Activated naive CD4-positive, alpha-beta T cell treated with anti-CD3 and anti-CD28 coated beads, Interleukin-2, amount 50 U/mL, for 24 hours (primary cell): ENCODE results near the gene LYRM1.
A peak's percentile ranks its signal among the peaks of the same experiment; 100 is the strongest.
"Not testable (repeated sequence)": the region's sequence is repeated elsewhere in the genome, so short reads cannot be mapped to it uniquely, and the experiment has no call there.

Experiments used
- H3K27ac Mint-ChIP-seq: one replicate; pipeline ENCODE4 v1.8.0; 2021; ENCODE audit warnings: mild to moderate bottlenecking, mixed read lengths
- H3K27me3 Mint-ChIP-seq: one replicate; pipeline ENCODE4 v1.8.0; 2021; ENCODE audit warnings: mixed read lengths
- H3K36me3 Mint-ChIP-seq: one replicate; pipeline ENCODE4 v1.8.0; 2021; ENCODE audit warnings: mixed read lengths
- H3K4me1 Mint-ChIP-seq: one replicate; pipeline ENCODE4 v1.8.0; 2021; ENCODE audit warnings: mixed read lengths
- H3K4me3 Mint-ChIP-seq: one replicate; pipeline ENCODE4 v1.8.0; 2021; ENCODE audit warnings: mild to moderate bottlenecking, mixed read lengths
- H3K9me3 Mint-ChIP-seq: one replicate; pipeline ENCODE4 v1.8.0; 2021; ENCODE audit warnings: mixed read lengths

Gene LYRM1

GRCh38 chr16:20905576-20905975 is 5.0 kb downstream of the LYRM1 start:
- Mint-ChIP-seq H3K4me1 (peaks cover 65% of the 10 kb centered on the region), H3K36me3 (peaks cover 3% of the 10 kb centered on the region), H3K27me3 (no peaks in the 10 kb centered on the region), H3K4me3 (no peak overlapping the region), H3K27ac (no peak overlapping the region), H3K9me3 (no peaks in the 10 kb centered on the region)

- Mint-ChIP-seq H3K27me3 (no peaks in the 10 kb centered on the region), H3K9me3 (no peaks in the 10 kb centered on the region), H3K4me1 (peaks cover 66% of the 10 kb centered on the region), H3K27ac (no peak overlapping the region), H3K36me3 (peaks cover 3% of the 10 kb centered on the region), H3K4me3 (no peak overlapping the region)
Observed at GRCh38 chr16:20906341-20907255, 6.0 kb downstream of the LYRM1 start.

GRCh38 chr16:20910781-20911321 is 10.3 kb downstream of the LYRM1 start:
- H3K36me3 Mint-ChIP-seq: no peaks in the 10 kb centered on the region
- H3K27me3 Mint-ChIP-seq: no peaks in the 10 kb centered on the region
- H3K4me3 Mint-ChIP-seq: no peak overlapping the region
- peaks cover 29% of the 10 kb centered on the region for H3K4me1 Mint-ChIP-seq
- no peak overlapping the region for H3K27ac Mint-ChIP-seq
- H3K9me3 Mint-ChIP-seq: no peaks in the 10 kb centered on the region

GRCh38 chr16:20911361-20911760 is 10.8 kb downstream of the LYRM1 start:
- Mint-ChIP-seq H3K36me3 (peaks cover 2% of the 10 kb centered on the region), H3K4me3 (no peak overlapping the region), H3K4me1 (peaks cover 26% of the 10 kb centered on the region), H3K27me3 (no peaks in the 10 kb centered on the region), H3K9me3 (no peaks in the 10 kb centered on the region), H3K27ac (no peak overlapping the region)

GRCh38 chr16:20916289-20916688 is 15.7 kb downstream of the LYRM1 start:
- Mint-ChIP-seq H3K4me1 (peaks cover 2% of the 10 kb centered on the region), H3K4me3 (no peak overlapping the region), H3K36me3 (peaks cover 12% of the 10 kb centered on the region), H3K27ac (no peak overlapping the region), H3K27me3 (no peaks in the 10 kb centered on the region), H3K9me3 (no peaks in the 10 kb centered on the region)

- Mint-ChIP-seq H3K4me3 (no peak overlapping the region), H3K4me1 (no peaks in the 10 kb centered on the region), H3K36me3 (peaks cover 12% of the 10 kb centered on the region), H3K27ac (no peak overlapping the region), H3K27me3 (no peaks in the 10 kb centered on the region), H3K9me3 (no peaks in the 10 kb centered on the region)
Observed at GRCh38 chr16:20916942-20917341, 16.4 kb downstream of the LYRM1 start.

GRCh38 chr16:20918486-20919239 is 18.1 kb downstream of the LYRM1 start:
- H3K36me3 Mint-ChIP-seq: peaks cover 15% of the 10 kb centered on the region
- peaks cover 3% of the 10 kb centered on the region for H3K4me1 Mint-ChIP-seq
- no peaks in the 10 kb centered on the region for H3K27me3 Mint-ChIP-seq
- H3K27ac Mint-ChIP-seq: no peak overlapping the region
- no peaks in the 10 kb centered on the region for H3K9me3 Mint-ChIP-seq
- no peak overlapping the region for H3K4me3 Mint-ChIP-seq

GRCh38 chr16:20920091-20920490 is 19.5 kb downstream of the LYRM1 start:
- H3K27me3 Mint-ChIP-seq: no peaks in the 10 kb centered on the region
- no peak overlapping the region for H3K27ac Mint-ChIP-seq
- H3K4me1 Mint-ChIP-seq: peaks cover 3% of the 10 kb centered on the region
- H3K36me3 Mint-ChIP-seq: peaks cover 15% of the 10 kb centered on the region
- H3K4me3 Mint-ChIP-seq: no peak overlapping the region
- no peaks in the 10 kb centered on the region for H3K9me3 Mint-ChIP-seq

- H3K36me3 Mint-ChIP-seq: peaks cover 15% of the 10 kb centered on the region
- H3K4me1 Mint-ChIP-seq: peaks cover 3% of the 10 kb centered on the region
- no peaks in the 10 kb centered on the region for H3K27me3 Mint-ChIP-seq
- no peak overlapping the region for H3K4me3 Mint-ChIP-seq
- no peaks in the 10 kb centered on the region for H3K9me3 Mint-ChIP-seq
- no peak overlapping the region for H3K27ac Mint-ChIP-seq
Observed at GRCh38 chr16:20920799-20921198, 20.2 kb downstream of the LYRM1 start.

- Mint-ChIP-seq H3K4me3 (no peak overlapping the region), H3K4me1 (peaks cover 3% of the 10 kb centered on the region), H3K36me3 (peaks cover 15% of the 10 kb centered on the region), H3K9me3 (no peaks in the 10 kb centered on the region), H3K27ac (no peak overlapping the region), H3K27me3 (no peaks in the 10 kb centered on the region)
Observed at GRCh38 chr16:20923876-20924275, 23.3 kb downstream of the LYRM1 start.

- Mint-ChIP-seq H3K4me1 (peaks cover 3% of the 10 kb centered on the region), H3K36me3 (peaks cover 11% of the 10 kb centered on the region), H3K9me3 (no peaks in the 10 kb centered on the region), H3K4me3 (no peak overlapping the region), H3K27me3 (no peaks in the 10 kb centered on the region), H3K27ac (no peak overlapping the region)
Observed at GRCh38 chr16:20925751-20926150, 25.2 kb downstream of the LYRM1 start.

- Mint-ChIP-seq H3K36me3 (peaks cover 8% of the 10 kb centered on the region), H3K9me3 (no peaks in the 10 kb centered on the region), H3K27ac (no peak overlapping the region)
Observed at GRCh38 chr16:20928774-20929411, 28.3 kb downstream of the LYRM1 start.

GRCh38 chr16:20929676-20930364 is 29.2 kb downstream of the LYRM1 start:
- not testable (repeated sequence) for H3K27me3 Mint-ChIP-seq, H3K36me3 Mint-ChIP-seq, H3K4me3 Mint-ChIP-seq, H3K9me3 Mint-ChIP-seq, H3K4me1 Mint-ChIP-seq, H3K27ac Mint-ChIP-seq

More at GRCh38 chr16:20928774-20929411, 28.3 kb downstream of the LYRM1 start:
- Mint-ChIP-seq H3K4me1 (no peaks in the 10 kb centered on the region), H3K4me3 (no peak overlapping the region), H3K27me3 (no peaks in the 10 kb centered on the region)

GRCh38 chr16:20930365-20930690 is 29.8 kb downstream of the LYRM1 start:
- H3K4me1 Mint-ChIP-seq: no peaks in the 10 kb centered on the region
- H3K27me3 Mint-ChIP-seq: no peaks in the 10 kb centered on the region
- H3K27ac Mint-ChIP-seq: no peak overlapping the region
- no peak overlapping the region for H3K4me3 Mint-ChIP-seq
- no peaks in the 10 kb centered on the region for H3K9me3 Mint-ChIP-seq
- peaks cover 8% of the 10 kb centered on the region for H3K36me3 Mint-ChIP-seq

GRCh38 chr16:20931066-20931600 is 30.6 kb downstream of the LYRM1 start:
- Mint-ChIP-seq H3K4me1 (no peaks in the 10 kb centered on the region), H3K36me3 (peaks cover 6% of the 10 kb centered on the region), H3K4me3 (no peak overlapping the region), H3K27me3 (no peaks in the 10 kb centered on the region), H3K27ac (peak overlapping the region; percentile 17), H3K9me3 (no peaks in the 10 kb centered on the region)
